ENCODE data around the gene PER1.

PER1 gene

GRCh38 chr17:8131844-8132441 lies 20.3 kb downstream of the PER1 start:
- no peak for DNase-seq (ENCODE audit: low spot score)
- no peak for TF ChIP-seq CTCF (IDR thresholded peaks at IDR 0.05; ENCODE audit: extremely low read depth, missing control alignments)

GRCh38 chr17:8128125-8128784 lies 23.9 kb downstream of the PER1 start:
- no peak for TF ChIP-seq CTCF (IDR thresholded peaks at IDR 0.05; ENCODE audit: extremely low read depth, missing control alignments)

DNA sequence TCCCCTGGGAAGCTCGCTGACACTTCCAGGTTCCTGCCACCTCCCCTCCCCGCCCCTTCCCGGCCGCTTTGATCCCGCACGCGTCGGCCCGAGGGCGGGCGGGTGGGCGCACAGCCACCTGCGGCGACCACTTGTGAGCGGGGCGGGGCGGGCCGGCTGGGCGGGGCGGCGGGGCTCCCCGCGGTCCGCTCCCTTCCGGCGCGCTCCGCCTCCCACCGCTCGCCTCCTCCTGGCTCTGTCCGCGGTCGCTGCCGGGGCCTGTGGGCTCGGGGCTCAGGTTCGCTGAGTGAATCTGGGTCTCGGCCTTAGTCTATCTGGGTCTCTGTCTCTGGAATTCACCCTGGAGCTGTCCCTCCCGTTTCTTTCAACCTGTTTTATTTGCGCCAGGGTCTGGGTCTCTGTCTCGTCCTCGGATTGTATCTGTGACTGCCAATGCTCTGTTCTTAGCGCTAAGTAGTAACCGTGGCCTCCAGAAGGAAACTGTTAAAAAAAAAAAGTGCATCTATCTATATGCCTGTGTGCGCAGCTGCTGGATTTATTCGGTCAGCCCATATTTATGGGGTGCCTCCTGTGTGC lies 25.6 kb downstream of the PER1 start:
- TF ChIP-seq CTCF (IDR thresholded peaks at IDR 0.05; ENCODE audit: extremely low read depth, missing control alignments) = no peak
- peak; percentile 80 for DNase-seq (ENCODE audit: low spot score)

More at GRCh38 chr17:8128125-8128784, 23.9 kb downstream of the PER1 start:
- DNase-seq (ENCODE audit: low spot score) = no peak

GRCh38 chr17:8125947-8126490 lies 26.2 kb downstream of the PER1 start:
- no peak for TF ChIP-seq CTCF (IDR thresholded peaks at IDR 0.05; ENCODE audit: extremely low read depth, missing control alignments)
- no peak for DNase-seq (ENCODE audit: low spot score)

GRCh38 chr17:8125154-8125946 lies 26.9 kb downstream of the PER1 start:
- no peak for TF ChIP-seq CTCF (IDR thresholded peaks at IDR 0.05; ENCODE audit: extremely low read depth, missing control alignments)

GRCh38 chr17:8124350-8125153 lies 27.7 kb downstream of the PER1 start:
- no peak for TF ChIP-seq CTCF (IDR thresholded peaks at IDR 0.05; ENCODE audit: extremely low read depth, missing control alignments)
- DNase-seq (ENCODE audit: low spot score) = no peak

More at GRCh38 chr17:8125154-8125946, 26.9 kb downstream of the PER1 start:
- DNase-seq (ENCODE audit: low spot score) = peak; percentile 86
